Measurements from ENCODE around the gene USF2.

Gene USF2

GRCh38 chr19:35321291-35321690, 52.5 kb downstream of the USF2 start:
- no peak for DNase-seq (ENCODE audit: low read depth)

GRCh38 chr19:35322014-35322413, 53.3 kb downstream of the USF2 start:
- DNase-seq (ENCODE audit: low read depth) = no peak

- DNase-seq (ENCODE audit: low read depth) = no peak
Observed at GRCh38 chr19:35327642-35328041, 58.9 kb downstream of the USF2 start.

- no peak for DNase-seq (ENCODE audit: low read depth)
Observed at GRCh38 chr19:35328851-35329285, 60.1 kb downstream of the USF2 start, which contains the start of gene CD22. Gene CD22 (plus strand): TSS chr19:35329187. CDS start chr19:35332041, 2,854 bp downstream.

GRCh38 chr19:35329323-35329722, 60.6 kb downstream of the USF2 start:
- no peak for DNase-seq (ENCODE audit: low read depth)
